GM12878 (cell line): ENCODE results near the gene MYB. TPM values are rescaled to one million over a fixed set of nuclear protein-coding genes. Genes with fewer than 3 reads are reported as not detected.

ENCODE experiments used
- EGR1 ChIP-seq, 2 experiments: IDR thresholded peaks; 1 replicate in 1 of 2; 2 replicates in 1 of 2; pipeline ENCODE4 v1.6.1; 2011 to 2012; ENCODE audit warnings: low read depth in 2 of 2, low read length in 2 of 2, borderline replicate concordance in 1 of 2, mild to moderate bottlenecking in 1 of 2, moderate library complexity in 1 of 2
- SIX5 ChIP-seq: IDR thresholded peaks from 2 replicates; pipeline ENCODE4 v1.6.1; 2011; ENCODE audit warnings: mild to moderate bottlenecking, low read depth, low read length, moderate library complexity; ENCODE audit not compliant: severe bottlenecking
- SMARCA5 ChIP-seq: fragments of 450-650 bp; IDR thresholded peaks from 2 replicates; pipeline ENCODE4 v1.6.1; 2017; ENCODE audit warnings: mild to moderate bottlenecking
- YY1 ChIP-seq: IDR thresholded peaks from 2 replicates; pipeline ENCODE4 v1.6.1; 2011; ENCODE audit warnings: low read depth, mild to moderate bottlenecking, low read length
- polyA plus RNA-seq, 11 experiments: library from polyadenylated mRNA; depleted of rRNA in 4 of 11; unstranded in 6 of 11; stranded (reverse) in 5 of 11; fragments of >200 nt; fragmentation: Nextera tagmentation in 4 of 11; fragmentation: Illumina TruSeq in 1 of 11; extraction: Ambion mirVana in 4 of 11; extraction: Trizol in 1 of 11; gene quantifications; 1 replicate in 1 of 11; 2 replicates in 10 of 11; pipeline versions ENCODE4 v1.2.1 to v1.2.3, GENCODE V29; 2011 to 2016; ENCODE audit warnings: inconsistent platforms in 2 of 11, missing spikeins in 2 of 11, low read depth in 1 of 11
- total RNA-seq, 4 experiments: library from RNA; depleted of rRNA in 3 of 4; stranded (reverse); fragments of >200 nt in 3 of 4; fragmentation: Illumina TruSeq in 1 of 4; extraction: Trizol in 1 of 4; gene quantifications; 2 replicates each; pipeline versions ENCODE4 v1.2.1 to v1.2.3, GENCODE V29; 2013 to 2021
- TF ChIP-seq, protein P1 (sequence below): IDR thresholded peaks from 2 replicates; pipeline ENCODE4 v1.6.1; 2012; ENCODE audit warnings: improper control_type of control experiment, low read depth, low read length; ENCODE audit not compliant: insufficient replicate concordance
- TF ChIP-seq, protein P2 (sequence below): IDR thresholded peaks from 2 replicates; pipeline ENCODE4 v1.6.1; 2011; ENCODE audit warnings: low read depth, low read length, improper control_type of control experiment, borderline replicate concordance

Gene MYB
- total and polyA plus RNA-seq, 10 of the 15 experiments (the other 5 are each of a cell fraction or from before 2014, with no cell fraction given) = 7.0 to 29.8 (median 21.5) TPM

DNA sequence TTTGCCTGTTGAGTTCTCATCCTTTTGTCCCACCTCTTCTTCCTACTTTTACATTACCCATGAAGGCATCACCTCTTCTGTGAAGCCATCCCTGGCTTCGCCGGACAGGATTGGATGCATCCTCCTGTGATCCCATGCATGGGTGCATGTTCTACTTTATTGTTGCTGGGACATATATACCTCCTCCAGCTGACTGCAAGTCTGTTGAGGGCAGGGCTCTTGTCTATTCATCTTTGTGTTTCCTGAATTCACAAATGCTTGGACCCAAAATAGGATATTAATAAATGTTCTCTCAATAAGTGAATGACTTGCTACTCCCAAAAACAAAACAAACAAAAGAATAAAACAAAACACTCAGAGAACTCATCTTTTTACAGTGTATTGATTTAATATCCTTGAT is 5.1 kb downstream of the MYB start (continued):
- TF ChIP-seq, protein P1, sequence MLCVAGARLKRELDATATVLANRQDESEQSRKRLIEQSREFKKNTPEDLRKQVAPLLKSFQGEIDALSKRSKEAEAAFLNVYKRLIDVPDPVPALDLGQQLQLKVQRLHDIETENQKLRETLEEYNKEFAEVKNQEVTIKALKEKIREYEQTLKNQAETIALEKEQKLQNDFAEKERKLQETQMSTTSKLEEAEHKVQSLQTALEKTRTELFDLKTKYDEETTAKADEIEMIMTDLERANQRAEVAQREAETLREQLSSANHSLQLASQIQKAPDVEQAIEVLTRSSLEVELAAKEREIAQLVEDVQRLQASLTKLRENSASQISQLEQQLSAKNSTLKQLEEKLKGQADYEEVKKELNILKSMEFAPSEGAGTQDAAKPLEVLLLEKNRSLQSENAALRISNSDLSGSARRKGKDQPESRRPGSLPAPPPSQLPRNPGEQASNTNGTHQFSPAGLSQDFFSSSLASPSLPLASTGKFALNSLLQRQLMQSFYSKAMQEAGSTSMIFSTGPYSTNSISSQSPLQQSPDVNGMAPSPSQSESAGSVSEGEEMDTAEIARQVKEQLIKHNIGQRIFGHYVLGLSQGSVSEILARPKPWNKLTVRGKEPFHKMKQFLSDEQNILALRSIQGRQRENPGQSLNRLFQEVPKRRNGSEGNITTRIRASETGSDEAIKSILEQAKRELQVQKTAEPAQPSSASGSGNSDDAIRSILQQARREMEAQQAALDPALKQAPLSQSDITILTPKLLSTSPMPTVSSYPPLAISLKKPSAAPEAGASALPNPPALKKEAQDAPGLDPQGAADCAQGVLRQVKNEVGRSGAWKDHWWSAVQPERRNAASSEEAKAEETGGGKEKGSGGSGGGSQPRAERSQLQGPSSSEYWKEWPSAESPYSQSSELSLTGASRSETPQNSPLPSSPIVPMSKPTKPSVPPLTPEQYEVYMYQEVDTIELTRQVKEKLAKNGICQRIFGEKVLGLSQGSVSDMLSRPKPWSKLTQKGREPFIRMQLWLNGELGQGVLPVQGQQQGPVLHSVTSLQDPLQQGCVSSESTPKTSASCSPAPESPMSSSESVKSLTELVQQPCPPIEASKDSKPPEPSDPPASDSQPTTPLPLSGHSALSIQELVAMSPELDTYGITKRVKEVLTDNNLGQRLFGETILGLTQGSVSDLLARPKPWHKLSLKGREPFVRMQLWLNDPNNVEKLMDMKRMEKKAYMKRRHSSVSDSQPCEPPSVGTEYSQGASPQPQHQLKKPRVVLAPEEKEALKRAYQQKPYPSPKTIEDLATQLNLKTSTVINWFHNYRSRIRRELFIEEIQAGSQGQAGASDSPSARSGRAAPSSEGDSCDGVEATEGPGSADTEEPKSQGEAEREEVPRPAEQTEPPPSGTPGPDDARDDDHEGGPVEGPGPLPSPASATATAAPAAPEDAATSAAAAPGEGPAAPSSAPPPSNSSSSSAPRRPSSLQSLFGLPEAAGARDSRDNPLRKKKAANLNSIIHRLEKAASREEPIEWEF = no peak
- TF ChIP-seq SIX5 (no peak), YY1 (no peak), EGR1 (IDR thresholded peaks at IDR 0.05; ENCODE audit: borderline replicate concordance in 1 of 2, low read depth in 2 of 2, low read length in 2 of 2) (no peak), SMARCA5 (no peak)
- TF ChIP-seq, protein P2, sequence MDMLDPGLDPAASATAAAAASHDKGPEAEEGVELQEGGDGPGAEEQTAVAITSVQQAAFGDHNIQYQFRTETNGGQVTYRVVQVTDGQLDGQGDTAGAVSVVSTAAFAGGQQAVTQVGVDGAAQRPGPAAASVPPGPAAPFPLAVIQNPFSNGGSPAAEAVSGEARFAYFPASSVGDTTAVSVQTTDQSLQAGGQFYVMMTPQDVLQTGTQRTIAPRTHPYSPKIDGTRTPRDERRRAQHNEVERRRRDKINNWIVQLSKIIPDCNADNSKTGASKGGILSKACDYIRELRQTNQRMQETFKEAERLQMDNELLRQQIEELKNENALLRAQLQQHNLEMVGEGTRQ = no peak
